ENCODE results near the gene HEY2.
A peak's percentile ranks its signal among the peaks of the same experiment; 100 is the strongest.
"Not testable (repeated sequence)": the region's sequence is repeated elsewhere in the genome, so short reads cannot be mapped to it uniquely, and the experiment has no call there.

The HEY2 gene

DNA sequence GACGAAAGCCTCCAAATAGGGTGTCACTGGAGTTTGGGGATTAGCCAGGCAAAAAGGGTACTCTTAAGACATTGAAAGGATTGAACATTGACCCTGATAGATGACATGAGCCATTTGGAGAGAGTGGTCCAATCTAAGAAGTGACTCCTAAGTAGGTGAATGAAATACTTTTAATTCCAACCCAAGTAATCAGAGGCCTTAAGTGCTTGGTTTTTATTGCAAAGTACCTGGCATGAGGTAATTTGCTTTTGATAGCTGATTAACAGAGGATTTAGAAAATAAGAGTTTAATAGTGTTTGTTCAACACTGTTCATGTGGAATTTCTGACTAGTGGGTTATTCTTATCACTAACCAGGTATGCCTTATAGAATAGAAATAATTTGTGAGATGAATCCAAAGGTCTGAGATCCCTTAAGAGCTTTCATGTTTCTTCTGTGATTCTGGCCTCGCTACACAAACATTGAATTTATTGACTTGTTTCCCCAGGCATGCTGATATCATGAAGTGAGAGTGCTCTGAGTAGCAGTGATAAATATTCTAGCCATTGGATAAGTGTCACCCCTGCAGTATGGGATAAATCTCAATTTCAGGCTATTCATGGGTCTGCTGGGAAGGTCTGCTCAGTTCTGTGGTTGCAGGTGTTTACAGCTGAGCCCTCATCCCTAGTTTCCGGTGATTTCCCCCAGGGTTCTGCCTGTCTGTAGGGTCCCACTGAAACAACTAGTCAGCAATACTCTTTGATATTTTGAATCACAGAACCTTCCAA lies 47.9 kb downstream of the HEY2 start:
- no peak for DNase-seq (ENCODE audit: low read depth)
- TF ChIP-seq, protein P1, sequence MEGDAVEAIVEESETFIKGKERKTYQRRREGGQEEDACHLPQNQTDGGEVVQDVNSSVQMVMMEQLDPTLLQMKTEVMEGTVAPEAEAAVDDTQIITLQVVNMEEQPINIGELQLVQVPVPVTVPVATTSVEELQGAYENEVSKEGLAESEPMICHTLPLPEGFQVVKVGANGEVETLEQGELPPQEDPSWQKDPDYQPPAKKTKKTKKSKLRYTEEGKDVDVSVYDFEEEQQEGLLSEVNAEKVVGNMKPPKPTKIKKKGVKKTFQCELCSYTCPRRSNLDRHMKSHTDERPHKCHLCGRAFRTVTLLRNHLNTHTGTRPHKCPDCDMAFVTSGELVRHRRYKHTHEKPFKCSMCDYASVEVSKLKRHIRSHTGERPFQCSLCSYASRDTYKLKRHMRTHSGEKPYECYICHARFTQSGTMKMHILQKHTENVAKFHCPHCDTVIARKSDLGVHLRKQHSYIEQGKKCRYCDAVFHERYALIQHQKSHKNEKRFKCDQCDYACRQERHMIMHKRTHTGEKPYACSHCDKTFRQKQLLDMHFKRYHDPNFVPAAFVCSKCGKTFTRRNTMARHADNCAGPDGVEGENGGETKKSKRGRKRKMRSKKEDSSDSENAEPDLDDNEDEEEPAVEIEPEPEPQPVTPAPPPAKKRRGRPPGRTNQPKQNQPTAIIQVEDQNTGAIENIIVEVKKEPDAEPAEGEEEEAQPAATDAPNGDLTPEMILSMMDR (IDR thresholded peaks at IDR 0.05; ENCODE audit: low read length, missing control alignments) = no peak
- H3K4me3 ChIP-seq (replicated peaks; ENCODE audit: low read depth, low read length) = no peak overlapping the region

DNA sequence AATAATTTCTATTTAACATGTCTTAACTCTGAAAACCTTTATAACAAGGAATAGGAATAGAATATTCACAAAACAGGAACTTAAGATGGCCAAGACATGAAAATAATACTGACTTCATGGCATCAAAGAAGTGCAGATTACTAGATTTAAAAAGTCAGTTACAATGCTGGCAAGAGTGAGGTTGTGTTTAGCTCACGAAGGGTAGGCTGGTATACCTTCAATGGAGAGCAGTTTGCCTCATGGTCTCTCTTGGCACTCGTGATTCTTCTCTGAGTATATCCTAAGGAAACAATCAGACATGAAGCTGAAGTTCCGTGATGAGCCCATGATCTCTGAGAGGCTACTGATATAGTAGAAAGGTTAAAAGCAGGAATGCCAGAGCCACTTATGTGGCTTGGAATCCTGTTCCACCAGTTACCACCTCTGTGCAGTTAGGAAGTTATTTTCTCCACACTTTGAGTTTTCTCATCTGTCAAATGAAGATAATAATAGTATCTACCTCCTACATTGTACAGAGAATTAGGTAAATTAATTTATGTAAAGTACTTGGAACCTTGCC lies 48.5 kb downstream of the HEY2 start:
- no peak for DNase-seq (ENCODE audit: low read depth)
- no peak overlapping the region for H3K4me3 ChIP-seq (replicated peaks; ENCODE audit: low read depth, low read length)
- TF ChIP-seq, protein P1 (IDR thresholded peaks at IDR 0.05; ENCODE audit: low read length, missing control alignments) = no peak

DNA sequence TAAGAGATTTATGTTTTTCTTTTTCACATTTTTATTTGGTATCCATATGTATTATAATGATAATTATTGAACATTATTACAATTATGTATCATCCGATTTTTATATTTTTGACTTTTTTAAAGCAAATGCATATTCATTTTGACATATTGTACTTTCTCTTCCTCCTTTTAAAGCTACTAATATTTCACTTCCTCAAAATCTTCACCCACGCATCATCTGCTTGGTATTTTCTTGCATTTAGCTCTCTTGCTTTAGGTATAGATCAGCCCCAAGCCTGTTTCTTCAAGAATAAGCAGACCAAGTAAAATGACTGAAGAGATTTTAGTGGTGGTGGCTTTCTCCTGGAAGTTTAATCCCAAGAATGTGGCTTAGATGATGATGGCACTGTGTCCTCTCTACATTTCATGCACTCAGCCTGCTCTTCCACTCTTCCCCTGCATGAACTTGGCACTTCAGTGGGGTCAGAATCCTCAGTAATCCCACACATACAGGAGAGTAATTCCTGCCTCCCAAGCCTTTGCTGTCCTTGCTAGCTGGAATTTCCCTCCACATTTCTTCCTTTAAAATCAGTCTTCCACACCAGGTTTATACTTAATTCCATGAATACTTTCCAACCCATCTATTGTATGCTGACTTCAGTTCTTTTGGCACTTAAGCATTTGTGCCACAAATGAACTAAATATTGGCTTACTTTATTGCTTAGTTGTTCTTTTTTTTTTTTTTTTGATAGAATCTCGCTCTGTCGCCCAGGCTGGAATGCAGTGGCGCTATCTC lies 49.5 kb downstream of the HEY2 start:
- no peak for DNase-seq (ENCODE audit: low read depth)
- H3K4me3 ChIP-seq (replicated peaks; ENCODE audit: low read depth, low read length) = no peak overlapping the region
- TF ChIP-seq, protein P1 (IDR thresholded peaks at IDR 0.05; ENCODE audit: low read length, missing control alignments) = no peak

DNA sequence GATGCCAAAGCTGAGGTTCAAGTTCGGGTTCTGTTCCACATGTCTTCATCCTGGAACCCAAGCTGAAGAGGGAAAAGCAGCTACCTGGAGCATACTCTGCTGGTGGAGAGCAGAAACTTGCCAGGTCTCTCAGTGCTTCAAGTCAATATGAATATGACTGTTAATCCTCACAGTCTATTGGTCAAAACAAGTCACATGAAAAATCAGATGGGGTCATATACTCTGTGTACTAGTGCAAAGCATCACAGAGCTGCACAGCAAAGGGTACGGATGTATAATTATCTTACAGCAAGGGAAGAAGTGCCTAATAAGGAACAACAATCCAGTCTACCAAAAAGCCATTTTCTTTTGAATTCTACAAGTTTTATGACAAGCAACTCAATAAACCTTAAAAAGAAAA lies 53.0 kb downstream of the HEY2 start:
- DNase-seq (ENCODE audit: low read depth) = no peak
- TF ChIP-seq, protein P1 (IDR thresholded peaks at IDR 0.05; ENCODE audit: low read length, missing control alignments) = no peak
- H3K4me3 ChIP-seq (replicated peaks; ENCODE audit: low read depth, low read length) = no peak overlapping the region

DNA sequence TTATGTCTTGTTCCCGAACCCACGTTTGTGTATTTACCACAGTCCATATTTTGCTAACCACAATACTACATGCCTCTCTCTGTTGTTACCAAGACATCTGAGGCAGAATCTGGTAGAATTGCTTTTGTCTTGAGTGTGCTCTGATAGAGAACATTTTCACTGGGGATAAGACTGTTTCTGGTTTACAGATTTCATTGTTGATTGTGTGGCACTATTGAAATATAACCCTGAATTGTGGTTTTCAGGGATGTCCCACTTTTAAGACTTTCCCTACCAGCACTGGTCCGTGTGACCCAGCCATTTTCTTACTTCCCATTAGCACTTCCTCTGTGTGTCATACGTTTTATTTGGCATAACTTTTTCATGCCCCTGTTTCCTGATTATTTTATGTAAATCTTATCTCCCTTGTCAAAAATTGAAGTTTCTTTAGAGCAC lies 53.5 kb downstream of the HEY2 start:
- DNase-seq (ENCODE audit: low read depth) = peak; percentile 58
- H3K4me3 ChIP-seq (replicated peaks; ENCODE audit: low read depth, low read length) = no peak overlapping the region
- TF ChIP-seq, protein P1 (IDR thresholded peaks at IDR 0.05; ENCODE audit: low read length, missing control alignments) = no peak

DNA sequence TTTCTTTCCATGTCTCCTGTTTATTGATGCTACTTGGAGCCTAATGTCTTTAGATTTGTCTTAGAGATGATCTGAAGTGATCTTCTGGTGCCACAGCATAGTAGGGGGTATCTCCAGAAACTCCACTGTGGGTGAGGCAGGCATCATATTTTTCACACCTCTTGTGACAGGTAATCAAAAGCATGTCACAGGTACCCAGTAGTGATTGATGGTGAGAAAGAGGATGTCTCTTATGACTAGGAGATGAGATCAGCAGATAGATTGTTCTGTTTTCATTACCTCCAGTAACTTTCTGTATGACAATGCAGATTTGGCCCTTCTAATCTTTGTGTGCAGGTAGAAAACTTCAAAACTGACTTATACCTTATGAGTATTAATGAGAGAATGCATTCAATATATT lies 54.8 kb downstream of the HEY2 start:
- no peak for DNase-seq (ENCODE audit: low read depth)
- TF ChIP-seq, protein P1 (IDR thresholded peaks at IDR 0.05; ENCODE audit: low read length, missing control alignments) = no peak
- H3K4me3 ChIP-seq (replicated peaks; ENCODE audit: low read depth, low read length) = no peak overlapping the region

DNA sequence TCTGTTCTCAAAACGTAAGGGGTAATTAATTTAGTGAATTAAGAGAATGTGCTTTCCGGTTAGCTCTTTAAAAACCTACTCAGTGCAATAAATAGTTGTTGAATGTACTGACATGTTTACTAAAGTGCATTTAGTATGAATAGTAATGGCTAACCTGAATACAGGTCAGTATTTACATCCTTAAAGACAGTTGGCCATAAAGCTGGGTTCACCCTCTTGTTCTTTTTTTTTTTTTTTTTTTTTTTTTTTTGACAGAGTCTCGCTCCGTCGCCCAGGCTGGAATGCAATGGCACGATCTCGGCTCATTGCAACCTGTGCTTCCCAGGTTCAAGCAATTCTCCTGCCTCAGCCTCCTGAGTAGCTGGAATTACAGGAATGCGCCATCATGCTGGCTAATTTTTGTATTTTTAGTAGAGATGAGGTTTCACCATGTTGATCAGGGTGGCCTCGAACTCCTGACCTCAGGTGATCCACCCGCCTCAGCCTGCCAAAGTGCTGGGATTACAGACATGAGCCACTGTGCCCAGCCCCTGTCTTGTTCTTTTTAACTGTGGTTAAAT lies 55.5 kb downstream of the HEY2 start:
- DNase-seq (ENCODE audit: low read depth); H3K4me3 ChIP-seq (replicated peaks; ENCODE audit: low read depth, low read length): not testable (repeated sequence)

Data from fibroblast of pulmonary artery (primary cell).